GM19351 (cell line): ENCODE results near the gene GJD4.

ENCODE experiments used
- ATAC-seq: cut with Tn5 transposase; IDR thresholded peaks from one replicate; pipeline ENCODE4 v1.9.1; 2021; ENCODE audit warnings: mild to moderate bottlenecking, moderate library complexity; ENCODE audit not compliant: unreplicated experiment

Gene GJD4

GRCh38 chr10:35578618-35578956 lies 26.6 kb upstream of the GJD4 start:
- no peak for ATAC-seq

DNA sequence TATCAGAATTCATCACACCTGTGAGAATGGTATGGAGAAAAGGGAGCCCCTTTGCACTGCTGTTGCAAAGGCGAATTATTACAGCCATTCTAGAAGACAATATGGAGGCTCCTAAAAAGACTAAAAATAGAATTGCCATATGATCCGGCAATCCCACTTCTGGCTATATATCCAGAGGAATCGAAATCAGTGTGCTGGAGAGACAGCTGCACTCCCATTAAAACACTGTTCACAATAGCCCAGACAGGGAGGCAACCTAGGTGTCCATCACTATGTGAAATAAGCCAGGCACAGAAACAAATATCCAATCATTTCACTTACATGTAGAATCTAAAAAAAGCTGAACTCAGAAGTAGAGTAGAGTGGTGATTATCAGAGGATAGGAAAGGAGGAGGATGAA lies 26.0 kb upstream of the GJD4 start:
- no peak for ATAC-seq

DNA sequence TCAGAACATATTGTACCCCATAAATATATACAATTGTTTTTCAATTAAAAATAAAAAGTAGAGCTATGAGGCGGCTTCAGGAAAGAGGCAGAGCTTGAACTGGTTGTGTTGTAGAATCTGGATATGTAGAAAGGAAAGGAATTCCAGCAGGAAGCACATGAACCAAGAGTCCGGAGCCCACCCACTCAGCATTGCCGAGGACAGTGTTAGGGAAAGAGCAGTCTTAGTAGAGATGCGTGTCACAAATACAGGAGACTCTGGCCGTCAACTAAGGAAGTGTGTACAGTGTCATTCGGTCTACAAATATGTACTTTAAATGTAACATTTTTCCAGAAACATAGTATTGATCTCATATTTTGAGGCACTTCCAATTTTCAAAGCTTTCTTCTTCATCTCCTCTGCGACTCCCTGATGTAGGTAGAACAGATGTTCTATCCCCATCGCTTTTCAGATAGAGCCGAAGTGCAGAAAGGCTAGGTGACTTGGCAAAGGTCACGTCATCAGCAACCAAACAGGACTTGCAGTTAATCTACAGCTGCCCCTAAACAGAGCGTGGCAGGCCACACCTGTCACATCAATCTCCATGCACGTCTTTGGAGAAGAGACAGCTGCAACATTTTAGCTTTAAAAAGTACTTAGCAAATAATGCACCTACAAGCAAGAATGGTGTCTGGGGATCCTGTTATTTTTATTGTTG lies 25.3 kb upstream of the GJD4 start:
- ATAC-seq: no peak

GRCh38 chr10:35580423-35580770 lies 24.7 kb upstream of the GJD4 start:
- ATAC-seq: no peak

DNA sequence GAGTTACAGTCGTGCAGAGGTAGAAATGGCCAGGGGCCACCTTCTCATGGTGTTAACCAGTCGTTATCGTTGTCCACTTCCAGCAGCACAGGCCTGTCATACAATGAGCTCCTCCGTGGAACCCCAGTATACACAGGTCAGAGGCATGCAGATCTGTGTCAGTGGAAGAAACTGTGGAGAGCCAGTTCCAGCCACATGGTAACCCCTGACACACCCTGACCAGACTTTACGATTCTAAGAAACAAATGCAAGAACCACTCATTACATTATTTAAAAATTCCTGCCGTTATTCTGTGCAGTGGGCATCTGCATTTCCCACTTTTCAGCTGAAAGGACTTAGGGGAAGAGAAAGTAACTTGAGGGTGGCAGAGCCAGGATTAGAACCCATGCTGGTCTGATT lies 23.5 kb upstream of the GJD4 start:
- ATAC-seq: no peak

DNA sequence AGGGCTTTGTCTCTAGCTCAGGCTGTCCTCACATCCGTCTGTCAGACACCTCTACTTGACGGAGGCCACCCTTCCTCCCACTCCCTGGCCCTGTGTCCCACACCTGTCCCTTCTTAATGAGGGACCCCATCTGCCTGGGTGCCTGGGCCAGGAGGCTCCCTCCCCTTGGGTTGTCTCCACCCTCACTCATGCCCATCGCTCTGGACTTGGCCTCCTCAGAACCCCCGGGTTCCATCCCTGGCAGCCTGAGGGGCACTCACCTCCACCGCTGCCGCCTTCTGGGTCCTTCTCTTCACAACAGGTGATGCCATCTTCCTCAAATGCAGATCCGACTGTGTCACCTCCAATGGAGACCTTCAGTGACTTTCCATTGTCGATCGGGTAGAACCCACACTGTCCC lies 20.2 kb upstream of the GJD4 start:
- ATAC-seq: no peak

DNA sequence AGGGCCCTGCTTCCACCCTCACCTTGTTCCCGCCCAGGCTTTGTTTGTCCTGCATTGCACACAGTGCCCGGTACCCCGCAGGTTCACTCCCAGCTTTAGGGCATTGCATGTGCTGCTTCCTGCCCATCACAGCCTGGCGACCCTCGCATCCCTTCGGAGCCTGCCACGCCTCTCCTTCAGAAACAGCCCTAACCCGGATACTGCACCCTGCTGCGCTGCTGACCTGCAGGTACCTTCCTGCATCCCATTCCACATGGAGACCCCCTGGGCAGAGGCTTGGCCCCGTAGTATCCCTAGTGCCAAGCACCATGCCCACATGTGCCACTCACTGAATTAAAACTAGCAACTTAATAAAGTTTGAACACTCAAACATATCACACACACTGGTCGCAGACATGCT lies 19.8 kb upstream of the GJD4 start:
- ATAC-seq: no peak

DNA sequence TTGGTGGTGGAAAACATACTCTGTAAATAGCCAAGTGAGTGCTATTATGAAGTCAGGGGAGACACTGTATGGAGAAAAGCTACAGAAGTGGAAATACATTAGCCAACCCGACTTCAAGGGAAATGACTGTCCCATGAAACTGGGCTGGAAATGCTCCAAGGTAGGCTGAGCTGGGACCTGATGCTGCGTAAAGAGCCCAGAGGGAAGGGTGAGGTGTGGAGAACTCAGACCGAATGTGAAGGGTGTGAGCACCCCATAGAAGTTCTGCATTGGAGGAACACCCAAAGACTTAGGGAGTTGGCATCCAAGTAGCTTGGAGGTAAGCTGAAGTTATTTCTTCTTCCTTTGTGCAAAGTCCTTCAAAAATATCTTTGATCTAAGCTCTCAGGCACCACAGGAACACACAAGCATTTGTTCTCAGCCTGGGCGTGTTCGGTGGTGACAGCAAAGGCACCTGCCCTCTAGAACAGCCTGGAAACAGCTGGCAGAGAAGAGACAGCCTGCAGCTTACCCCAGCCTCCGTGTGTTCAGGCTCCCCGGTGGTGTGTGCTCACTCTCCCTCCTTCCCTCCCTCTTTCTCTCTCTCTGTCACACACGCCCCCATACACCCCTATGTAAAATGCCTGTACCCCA lies 19.1 kb upstream of the GJD4 start:
- no peak for ATAC-seq

DNA sequence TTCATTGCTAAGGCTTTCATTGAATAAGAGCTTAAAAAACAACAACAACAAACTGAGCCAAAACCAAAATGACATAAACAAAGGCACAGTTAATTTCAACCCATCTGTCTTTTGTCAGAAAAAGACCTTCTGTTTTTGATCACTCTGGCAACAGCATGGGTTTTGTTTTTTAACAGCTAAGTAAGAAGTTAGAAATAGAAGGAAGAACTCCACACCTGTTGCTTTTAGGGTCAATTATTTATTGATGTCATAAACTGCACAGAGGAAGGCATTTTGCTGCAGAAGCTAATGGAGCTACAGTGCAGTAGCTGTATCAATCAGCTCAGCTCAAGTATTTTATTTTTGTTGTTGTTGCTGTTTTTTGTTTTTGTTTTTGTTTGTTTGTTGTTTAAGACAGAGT lies 16.3 kb upstream of the GJD4 start:
- ATAC-seq: no peak

DNA sequence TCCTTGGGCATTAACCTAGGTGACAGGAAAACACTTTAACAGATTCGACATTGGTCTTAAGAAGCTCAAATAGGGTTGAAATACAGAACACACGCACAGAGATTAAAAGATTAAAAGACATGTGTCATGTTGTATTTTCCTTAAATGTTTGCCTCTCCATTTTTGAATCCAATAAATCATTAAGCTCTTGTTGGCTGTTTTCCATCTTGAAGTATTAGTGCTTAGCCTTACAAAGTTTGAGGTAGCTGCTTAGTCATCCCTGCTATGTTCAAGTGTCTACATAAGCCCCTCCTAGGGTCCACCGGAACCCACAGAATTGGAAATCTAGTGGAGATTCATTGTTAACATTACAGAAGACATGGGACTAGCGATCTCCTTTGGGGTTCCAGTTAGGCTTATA lies 12.7 kb upstream of the GJD4 start:
- no peak for ATAC-seq

- no peak for ATAC-seq
Observed at GRCh38 chr10:35594115-35595079, 10.7 kb upstream of the GJD4 start.

GRCh38 chr10:35595106-35595505 lies 10.0 kb upstream of the GJD4 start:
- ATAC-seq: no peak

GRCh38 chr10:35598379-35598778 lies 6.8 kb upstream of the GJD4 start:
- no peak for ATAC-seq

DNA sequence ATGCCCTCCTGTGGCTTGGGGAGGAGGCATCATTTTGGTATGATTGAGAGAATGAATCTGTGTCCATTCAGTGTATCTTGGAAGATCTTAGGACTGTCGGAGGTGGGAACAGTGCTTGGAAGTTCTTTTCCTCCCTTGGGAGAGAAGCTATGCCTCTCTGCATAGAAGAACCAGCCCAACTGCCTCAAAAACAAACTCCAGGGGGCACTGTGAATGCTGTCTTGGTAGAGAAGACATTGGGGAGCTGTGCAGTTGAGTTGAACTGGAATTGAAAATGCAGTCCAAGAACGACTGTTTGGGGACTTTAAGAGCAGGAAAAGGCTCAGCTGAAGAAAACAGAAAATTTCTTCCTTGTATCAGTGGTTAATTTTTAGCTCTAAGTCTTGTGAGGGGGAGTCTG lies 4.9 kb upstream of the GJD4 start:
- no peak for ATAC-seq

GRCh38 chr10:35606430-35606829 lies 1.3 kb downstream of the GJD4 start:
- no peak for ATAC-seq

DNA sequence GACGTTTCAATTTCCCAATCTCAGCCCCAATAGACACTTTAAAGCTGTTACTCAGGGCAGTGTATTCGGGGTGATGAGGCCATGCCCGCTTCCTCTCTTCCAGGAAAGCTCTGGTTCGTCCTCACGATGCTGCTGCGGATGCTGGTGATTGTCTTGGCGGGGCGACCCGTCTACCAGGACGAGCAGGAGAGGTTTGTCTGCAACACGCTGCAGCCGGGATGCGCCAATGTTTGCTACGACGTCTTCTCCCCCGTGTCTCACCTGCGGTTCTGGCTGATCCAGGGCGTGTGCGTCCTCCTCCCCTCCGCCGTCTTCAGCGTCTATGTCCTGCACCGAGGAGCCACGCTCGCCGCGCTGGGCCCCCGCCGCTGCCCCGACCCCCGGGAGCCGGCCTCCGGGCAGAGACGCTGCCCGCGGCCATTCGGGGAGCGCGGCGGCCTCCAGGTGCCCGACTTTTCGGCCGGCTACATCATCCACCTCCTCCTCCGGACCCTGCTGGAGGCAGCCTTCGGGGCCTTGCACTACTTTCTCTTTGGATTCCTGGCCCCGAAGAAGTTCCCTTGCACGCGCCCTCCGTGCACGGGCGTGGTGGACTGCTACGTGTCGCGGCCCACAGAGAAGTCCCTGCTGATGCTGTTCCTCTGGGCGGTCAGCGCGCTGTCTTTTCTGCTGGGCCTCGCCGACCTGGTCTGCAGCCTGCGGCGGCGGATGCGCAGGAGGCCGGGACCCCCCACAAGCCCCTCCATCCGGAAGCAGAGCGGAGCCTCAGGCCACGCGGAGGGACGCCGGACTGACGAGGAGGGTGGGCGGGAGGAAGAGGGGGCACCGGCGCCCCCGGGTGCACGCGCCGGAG lies 2.6 kb downstream of the GJD4 start:
- no peak for ATAC-seq

GRCh38 chr10:35608328-35608672 lies 3.2 kb downstream of the GJD4 start:
- no peak for ATAC-seq

- ATAC-seq: no peak
Observed at GRCh38 chr10:35611750-35612149, 6.6 kb downstream of the GJD4 start.

- no peak for ATAC-seq
Observed at GRCh38 chr10:35612385-35613106, 7.4 kb downstream of the GJD4 start.

- ATAC-seq: no peak
Observed at GRCh38 chr10:35613107-35613440, 7.9 kb downstream of the GJD4 start.
